H1 (cell line): Measurements from ENCODE around the gene ADGRV1. TPM values are rescaled to one million over a fixed set of nuclear protein-coding genes. Genes with fewer than 3 reads are reported as not detected.

Source experiments
- CTCF ChIA-PET: fragments of 300-600 bp; sonication (Branson Sonifier 250); formaldehyde crosslinking; loops from one replicate; lab custom pipeline; 2021; ENCODE audit not compliant: partially characterized antibody; lab: Charles Lee
- POLR2A ChIA-PET: fragments of 300-600 bp; sonication (Branson Sonifier 250); formaldehyde crosslinking; loops from one replicate; lab custom pipeline; 2021; ENCODE audit warnings: inconsistent platforms; ENCODE audit not compliant: partially characterized antibody; lab: Charles Lee
- DNase-seq, 2 experiments: peaks; one replicate each; pipeline versions ENCODE4 v3.0.0 to v3.0.0-alpha.2; 2010 to 2022; ENCODE audit warnings: low spot score in 2 of 2, low read depth in 1 of 2, mixed read lengths in 1 of 2
- FAIRE-seq: peaks from 2 replicates; lab custom pipeline; 2011; peaks lifted over from hg19 to GRCh38; lab: Jason Lieb, UNC
- H2AFZ ChIP-seq: 2 replicates; pipeline ENCODE4 v1.8.1; 2012; ENCODE audit warnings: low read length, inconsistent platforms
- H2AK5ac ChIP-seq: 2 replicates; pipeline ENCODE4 v1.6.1; 2013; ENCODE audit warnings: low read depth, low read length
- H2BK120ac ChIP-seq: replicated peaks from 2 replicates; pipeline ENCODE3; 2013; ENCODE audit warnings: low read depth, low read length, inconsistent platforms
- H2BK12ac ChIP-seq: 2 replicates; pipeline ENCODE4 v1.6.1; 2013; ENCODE audit warnings: low read depth, low read length
- H2BK15ac ChIP-seq: 2 replicates; pipeline ENCODE4 v1.6.1; 2013; ENCODE audit warnings: low read length
- H2BK20ac ChIP-seq: 2 replicates; pipeline ENCODE4 v1.6.1; 2013; ENCODE audit warnings: low read length
- H2BK5ac ChIP-seq: 2 replicates; pipeline ENCODE4 v1.6.1; 2013; ENCODE audit warnings: low read depth, low read length
- H3K14ac ChIP-seq: 2 replicates; pipeline ENCODE4 v1.6.1; 2013; ENCODE audit warnings: inconsistent platforms; ENCODE audit not compliant: insufficient read length
- H3K18ac ChIP-seq: 2 replicates; pipeline ENCODE4 v1.6.1; 2013; ENCODE audit warnings: low read length; ENCODE audit errors: extremely low read depth
- H3K23ac ChIP-seq: 2 replicates; pipeline ENCODE4 v1.6.1; 2013; ENCODE audit warnings: inconsistent platforms; ENCODE audit not compliant: insufficient read length
- H3K23me2 ChIP-seq: 2 replicates; pipeline ENCODE4 v1.6.1; 2013; ENCODE audit warnings: low read depth, low read length
- H3K27ac ChIP-seq: 2 replicates; pipeline ENCODE4 v1.6.1; 2011; ENCODE audit warnings: low read depth, low read length, inconsistent platforms
- H3K27me3 ChIP-seq, 4 experiments: replicated peaks in 1 of 4; 1 replicate in 1 of 4; 2 replicates in 3 of 4; pipeline versions ENCODE4 v1.6.1 to v1.8.1; 2011 to 2013; ENCODE audit warnings: low read length in 3 of 4, mild to moderate bottlenecking in 3 of 4, inconsistent platforms in 2 of 4, mixed read lengths in 2 of 4, moderate library complexity in 1 of 4; ENCODE audit not compliant: control insufficient read depth in 3 of 4, insufficient read depth in 3 of 4; ENCODE audit errors: extremely low read depth in 1 of 4
- H3K36me3 ChIP-seq, 4 experiments: 2 replicates each; pipeline versions ENCODE4 v1.6.1 to v1.8.1; 2011 to 2013; ENCODE audit warnings: mild to moderate bottlenecking in 4 of 4, low read length in 3 of 4, moderate library complexity in 2 of 4, control low read depth in 1 of 4, inconsistent platforms in 1 of 4; ENCODE audit not compliant: insufficient read depth in 4 of 4, control insufficient read depth in 2 of 4
- H3K4ac ChIP-seq: replicated peaks from 2 replicates; pipeline ENCODE3; 2013; ENCODE audit warnings: low read length, low read depth, mixed read lengths, inconsistent platforms; ENCODE audit not compliant: insufficient read length
- H3K4me1 ChIP-seq, 4 experiments: replicated peaks in 1 of 4; 1 replicate in 1 of 4; 2 replicates in 3 of 4; pipeline versions ENCODE4 v1.6.1 to v1.8.1; 2011 to 2013; ENCODE audit warnings: low read length in 3 of 4, inconsistent platforms in 2 of 4, mixed read lengths in 1 of 4; ENCODE audit not compliant: insufficient read depth in 4 of 4, control insufficient read depth in 3 of 4
- H3K4me2 ChIP-seq, 2 experiments: 2 replicates each; pipeline versions ENCODE4 v1.6.1 to v1.8.1; 2011 to 2013; ENCODE audit warnings: low read depth in 2 of 2, low read length in 2 of 2, control low read depth in 1 of 2, inconsistent platforms in 1 of 2, mild to moderate bottlenecking in 1 of 2; ENCODE audit not compliant: insufficient read depth in 1 of 2
- H3K4me3 ChIP-seq, 4 experiments: fragments of 200-600, 300-600 bp in 1 of 4; sonication (generic), shearing (Covaris generic), sonication (Bioruptor Twin) in 1 of 4; 2 replicates each; pipeline versions ENCODE4 v1.5.1 to v1.8.1; 2011 to 2016; ENCODE audit warnings: low read length in 4 of 4, low read depth in 3 of 4, control low read depth in 2 of 4, inconsistent platforms in 2 of 4, mild to moderate bottlenecking in 2 of 4, mixed read lengths in 1 of 4, moderate library complexity in 1 of 4; ENCODE audit not compliant: insufficient read depth in 2 of 4; ENCODE audit errors: extremely low read depth in 1 of 4
- H3K56ac ChIP-seq: replicated peaks from 2 replicates; pipeline ENCODE3; 2013; ENCODE audit warnings: low read depth, mild to moderate bottlenecking, mixed read lengths, low read length, inconsistent platforms; ENCODE audit not compliant: insufficient read length
- H3K79me1 ChIP-seq: 2 replicates; pipeline ENCODE4 v1.6.1; 2013; ENCODE audit warnings: low read depth, low read length, control low read depth
- H3K79me2 ChIP-seq, 2 experiments: 2 replicates each; pipeline versions ENCODE4 v1.6.1 to v1.8.1; 2012 to 2013; ENCODE audit warnings: low read length in 2 of 2, mild to moderate bottlenecking in 2 of 2, inconsistent platforms in 1 of 2; ENCODE audit not compliant: insufficient read depth in 2 of 2, control insufficient read depth in 1 of 2
- H3K9ac ChIP-seq, 4 experiments: replicated peaks in 1 of 4; 1 replicate in 1 of 4; 2 replicates in 3 of 4; pipeline versions ENCODE4 v1.6.1 to v1.8.1; 2011 to 2013; ENCODE audit warnings: low read depth in 3 of 4, low read length in 3 of 4, control low read depth in 2 of 4, mild to moderate bottlenecking in 2 of 4, moderate library complexity in 2 of 4, inconsistent platforms in 1 of 4; ENCODE audit errors: extremely low read depth in 1 of 4
- H3K9me3 ChIP-seq, 2 experiments: 2 replicates each; pipeline versions ENCODE4 v1.6.1 to v1.8.1; 2012 to 2013; ENCODE audit warnings: mild to moderate bottlenecking in 2 of 2, moderate library complexity in 2 of 2, control low read depth in 1 of 2, inconsistent platforms in 1 of 2, low read depth in 1 of 2, low read length in 1 of 2, mixed read lengths in 1 of 2; ENCODE audit not compliant: insufficient read depth in 2 of 2
- H4K20me1 ChIP-seq, 2 experiments: replicated peaks in 1 of 2; 2 replicates each; pipeline versions ENCODE3 to v1.8.1; 2011 to 2013; ENCODE audit warnings: inconsistent platforms in 2 of 2, low read length in 2 of 2, mild to moderate bottlenecking in 1 of 2; ENCODE audit not compliant: insufficient read depth in 2 of 2, control insufficient read depth in 1 of 2
- H4K5ac ChIP-seq: 2 replicates; pipeline ENCODE4 v1.6.1; 2013; ENCODE audit warnings: low read length, low read depth, mixed read lengths, inconsistent platforms; ENCODE audit not compliant: insufficient read length
- H4K8ac ChIP-seq: 2 replicates; pipeline ENCODE4 v1.8.0; 2013; ENCODE audit warnings: mild to moderate bottlenecking, moderate library complexity, low read length, inconsistent platforms; ENCODE audit not compliant: insufficient read depth; ENCODE audit errors: extremely low read depth
- H4K91ac ChIP-seq: replicated peaks from 2 replicates; pipeline ENCODE3; 2013; ENCODE audit warnings: low read length, mixed read lengths, inconsistent platforms; ENCODE audit not compliant: insufficient read length
- ATF2 ChIP-seq: IDR thresholded peaks from 2 replicates; pipeline ENCODE4 v1.6.1; 2012; ENCODE audit warnings: low read length, inconsistent platforms
- GTF2F1 ChIP-seq: IDR thresholded peaks from 2 replicates; pipeline ENCODE4 v1.6.1; 2012; ENCODE audit warnings: low read depth, low read length, improper control_type of control experiment, borderline replicate concordance
- KDM1A ChIP-seq: fragments of 200-600, 300-600 bp; sonication (generic); IDR thresholded peaks from 2 replicates; pipeline ENCODE4 v1.7.1; 2016; ENCODE audit warnings: mild to moderate bottlenecking, low read length, borderline replicate concordance
- MAFK ChIP-seq: IDR thresholded peaks from 2 replicates; pipeline ENCODE4 v1.6.1; 2012; ENCODE audit warnings: low read depth, mild to moderate bottlenecking, improper control_type of control experiment, low read length
- MAX ChIP-seq: IDR thresholded peaks from 2 replicates; pipeline ENCODE4 v1.6.1; 2012; ENCODE audit warnings: inconsistent platforms
- PHF8 ChIP-seq: fragments of 200-600 bp; sonication (generic); conservative IDR thresholded peaks from 2 replicates; pipeline ENCODE4 v1.7.1; 2012; ENCODE audit warnings: low read depth, mild to moderate bottlenecking, inconsistent platforms, low read length, moderate library complexity
- POLR2AphosphoS5 ChIP-seq: IDR thresholded peaks from 2 replicates; pipeline ENCODE4 v1.6.1; 2011; ENCODE audit warnings: low read depth, low read length
- SIRT6 ChIP-seq: IDR thresholded peaks from one replicate; pipeline ENCODE4 v1.7.1; 2012; ENCODE audit warnings: low read length, inconsistent platforms
- SP1 ChIP-seq: IDR thresholded peaks from 2 replicates; pipeline ENCODE4 v1.6.1; 2011; ENCODE audit warnings: low read depth, low read length
- WGBS, 2 experiments: shearing (Covaris generic) in 1 of 2; methylation state at CpG; one replicate each; pipeline versions ENCODE4 v1.1.6 to v1.1.7; 2013 to 2015; ENCODE audit warnings: low lambda C conversion rate in 2 of 2, mixed read lengths in 2 of 2, inconsistent platforms in 1 of 2, low coverage in 1 of 2, missing lambda C conversion rate in 1 of 2; ENCODE audit not compliant: insufficient replicate concordance in 2 of 2, insufficient coverage in 1 of 2, insufficient read length in 1 of 2; ENCODE audit errors: extremely low coverage in 1 of 2, missing lambda C conversion rate in 1 of 2; 5-methylcytosine and 5-hydroxymethylcytosine counted together
- polyA plus RNA-seq, 7 experiments: library from polyadenylated mRNA; depleted of rRNA in 3 of 7; stranded (reverse) in 5 of 7; unstranded in 2 of 7; fragments of >200 nt in 5 of 7; fragments of 200-250 nt in 2 of 7; gene quantifications; 1 replicate in 5 of 7; 2 replicates in 1 of 7; 4 replicates in 1 of 7; pipeline versions ENCODE4 v1.2.1 to v1.2.3, GENCODE V29; 2011 to 2013; ENCODE audit warnings: missing spikeins in 2 of 7, mixed read lengths in 2 of 7
- total RNA-seq: library from RNA; stranded (reverse); fragmentation: NEBNext Ultra II Directional; extraction: Animal tissue kit (Norgen Biotek cat#: 25700); gene quantifications from 2 replicates; pipeline ENCODE4 v1.2.1, GENCODE V29; 2021

ADGRV1 gene
- total and polyA plus RNA-seq, 2 of the 8 experiments (the other 6 are each of a cell fraction or from before 2014, with no cell fraction given): 53.1 to 62.2 TPM

- H3K4me1 ChIP-seq: no peaks in the 10 kb centered on the region
- no peak overlapping the region for H3K9ac ChIP-seq
- FAIRE-seq (no peak), DNase-seq (no peak)
- H3K4ac ChIP-seq: no peak overlapping the region
- H2BK5ac ChIP-seq: no peak overlapping the region
- H4K20me1 ChIP-seq: peaks cover 0 to 2% of the 10 kb centered on the region in 2 experiments
- no peaks in the 10 kb centered on the region; a peak in 1 of 8 replicates for H3K36me3 ChIP-seq
- H3K4me3 ChIP-seq: no peak overlapping the region
- no peak overlapping the region for H3K56ac ChIP-seq
- H3K79me1 ChIP-seq: no peaks in the 10 kb centered on the region
- WGBS, 2 experiments: 89% methylated on average over 6 of the region's 6 CpGs; no CpG with 5 or more reads in 1 of the 2 experiments
- no peak overlapping the region for H4K5ac ChIP-seq
- H2AFZ ChIP-seq: no peak overlapping the region
- no peaks in the 10 kb centered on the region for H3K9me3 ChIP-seq
- TF ChIP-seq KDM1A (no peak), SP1 (no peak), GTF2F1 (no peak), SIRT6 (no peak), PHF8 (no peak), ATF2 (no peak), MAFK (no peak), POLR2AphosphoS5 (no peak), MAX (no peak)
- H3K14ac ChIP-seq: no peak overlapping the region
- H4K8ac ChIP-seq: no peak overlapping the region
- H3K27ac ChIP-seq: no peak overlapping the region
- no peaks in the 10 kb centered on the region for H3K23me2 ChIP-seq
- no peak overlapping the region for H2BK20ac ChIP-seq
- no peak overlapping the region for H2AK5ac ChIP-seq
- no peak overlapping the region for H3K18ac ChIP-seq
- no peak overlapping the region for H3K23ac ChIP-seq
- ChIA-PET CTCF (interaction anchor here (0.6 to 2.0 kb wide), 9 partner anchors 12 to 397 kb away, joined by 3 to 8 read pairs (median 3); no protein-coding TSS in a partner anchor), POLR2A (interaction anchor here (1.1 kb wide), 1 partner anchor 76 kb away, joined by 3 read pairs; no protein-coding TSS in a partner anchor)
- H4K91ac ChIP-seq: no peak overlapping the region
- no peaks in the 10 kb centered on the region for H3K79me2 ChIP-seq
- no peak overlapping the region for H3K4me2 ChIP-seq
- no peaks in the 10 kb centered on the region for H3K27me3 ChIP-seq
- no peak overlapping the region for H2BK120ac ChIP-seq
- no peak overlapping the region for H2BK12ac ChIP-seq
- no peak overlapping the region for H2BK15ac ChIP-seq
Observed at GRCh38 chr5:91007780-91008402, 449.3 kb downstream of the ADGRV1 start.
